Smooth muscle cell (in vitro differentiated cells): Measurements from ENCODE around the gene MANBA. TPM values are rescaled to one million over a fixed set of nuclear protein-coding genes. Genes with fewer than 3 reads are reported as not detected.

ENCODE experiments used
- DNase-seq: peaks from one replicate; lab custom pipeline; 2025; ENCODE audit not compliant: unreplicated experiment; lab: John Stamatoyannopoulos, UW
- H2AFZ ChIP-seq: fragments of 200-600 bp; sonication (generic); 2 replicates; pipeline ENCODE4 v1.6.0; 2016; ENCODE audit warnings: antibody characterized with exemption, low read depth, mild to moderate bottlenecking
- H3F3A ChIP-seq: fragments of 200-600 bp; sonication (generic); 2 replicates; pipeline ENCODE4 v1.6.0; 2017; ENCODE audit warnings: antibody characterized with exemption, low read depth
- H3K27ac ChIP-seq: fragments of 200-600 bp; sonication (generic); 2 replicates; pipeline ENCODE4 v1.5.1; 2016; ENCODE audit warnings: low read depth, mild to moderate bottlenecking
- H3K27me3 ChIP-seq: fragments of 200-600 bp; sonication (generic); 2 replicates; pipeline ENCODE4 v1.6.1; 2016; ENCODE audit warnings: low read depth, mild to moderate bottlenecking
- H3K36me3 ChIP-seq: fragments of 200-600 bp; sonication (generic); 2 replicates; pipeline ENCODE4 v1.5.1; 2016; ENCODE audit warnings: low read depth
- H3K4me1 ChIP-seq: fragments of 200-600 bp; sonication (generic); 2 replicates; pipeline ENCODE4 v1.5.1; 2016; ENCODE audit warnings: low read depth
- H3K4me2 ChIP-seq: fragments of 200-600 bp; sonication (generic); 2 replicates; pipeline ENCODE4 v1.6.0; 2016; ENCODE audit warnings: mild to moderate bottlenecking
- H3K4me3 ChIP-seq: fragments of 200-600 bp; sonication (generic); 2 replicates; pipeline ENCODE4 v1.5.1; 2016; ENCODE audit warnings: mild to moderate bottlenecking
- H3K79me2 ChIP-seq: fragments of 200-600 bp; sonication (generic); 2 replicates; pipeline ENCODE4 v1.6.0; 2016; ENCODE audit warnings: low read depth, mild to moderate bottlenecking
- H3K9ac ChIP-seq: fragments of 200-600 bp; sonication (generic); 2 replicates; pipeline ENCODE4 v1.6.0; 2016; ENCODE audit warnings: low read depth
- H3K9me3 ChIP-seq: fragments of 200-600 bp; sonication (generic); replicated peaks from 2 replicates; pipeline ENCODE4 v1.5.1; 2016; ENCODE audit warnings: low read depth
- H4K20me1 ChIP-seq: fragments of 200-600 bp; sonication (generic); 2 replicates; pipeline ENCODE4 v1.6.0; 2016; ENCODE audit warnings: low read depth
- WGBS: methylation state at CpG from one replicate; pipeline ENCODE4 v1.1.7; 2016; ENCODE audit warnings: low lambda C conversion rate; 5-methylcytosine and 5-hydroxymethylcytosine counted together
- polyA plus RNA-seq: library from polyadenylated mRNA; unstranded; fragments of >200 nt; fragmentation: Nextera tagmentation; extraction: Ambion mirVana; gene quantifications from 2 replicates; pipeline ENCODE4 v1.2.1, GENCODE V29; 2016
- total RNA-seq: library from RNA; depleted of rRNA; stranded (reverse); fragments of >200 nt; gene quantifications from 2 replicates; pipeline ENCODE4 v1.2.3, GENCODE V29; 2014
- TF ChIP-seq, protein P1 (sequence below): fragments of 200-600 bp; sonication (generic); IDR thresholded peaks from 2 replicates; pipeline ENCODE4 v1.5.1; 2017; ENCODE audit warnings: borderline replicate concordance, mild to moderate bottlenecking, antibody characterized with exemption; ENCODE audit not compliant: insufficient read depth, poor library complexity, severe bottlenecking

MANBA gene
- total and polyA plus RNA-seq, 2 experiments from 2014 or later = 58.1 to 99.9 TPM

DNA sequence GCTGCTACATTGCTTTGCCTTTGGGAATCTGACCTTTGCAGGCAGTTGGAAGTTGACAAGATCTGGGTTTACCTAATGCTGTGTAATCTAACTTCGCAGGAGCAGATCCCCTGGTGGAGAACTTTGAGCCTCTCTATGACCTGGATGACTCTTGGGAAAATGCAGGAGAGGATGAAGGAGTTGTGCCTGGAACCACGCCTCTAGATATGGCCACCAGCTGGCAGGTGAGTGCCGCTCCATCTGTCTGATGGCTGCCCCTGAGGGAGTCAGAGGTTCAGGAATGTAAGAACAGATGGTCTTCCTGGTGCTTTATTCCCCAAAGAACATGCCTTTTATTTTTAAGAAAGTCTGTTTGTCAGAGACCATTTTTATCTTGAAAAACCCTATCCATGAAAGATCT, 150.3 kb downstream of the MANBA start:
- no peak overlapping the region for H3K4me3 ChIP-seq
- H3K9me3 ChIP-seq = no peaks in the 10 kb centered on the region
- no peak for DNase-seq
- TF ChIP-seq, protein P1, sequence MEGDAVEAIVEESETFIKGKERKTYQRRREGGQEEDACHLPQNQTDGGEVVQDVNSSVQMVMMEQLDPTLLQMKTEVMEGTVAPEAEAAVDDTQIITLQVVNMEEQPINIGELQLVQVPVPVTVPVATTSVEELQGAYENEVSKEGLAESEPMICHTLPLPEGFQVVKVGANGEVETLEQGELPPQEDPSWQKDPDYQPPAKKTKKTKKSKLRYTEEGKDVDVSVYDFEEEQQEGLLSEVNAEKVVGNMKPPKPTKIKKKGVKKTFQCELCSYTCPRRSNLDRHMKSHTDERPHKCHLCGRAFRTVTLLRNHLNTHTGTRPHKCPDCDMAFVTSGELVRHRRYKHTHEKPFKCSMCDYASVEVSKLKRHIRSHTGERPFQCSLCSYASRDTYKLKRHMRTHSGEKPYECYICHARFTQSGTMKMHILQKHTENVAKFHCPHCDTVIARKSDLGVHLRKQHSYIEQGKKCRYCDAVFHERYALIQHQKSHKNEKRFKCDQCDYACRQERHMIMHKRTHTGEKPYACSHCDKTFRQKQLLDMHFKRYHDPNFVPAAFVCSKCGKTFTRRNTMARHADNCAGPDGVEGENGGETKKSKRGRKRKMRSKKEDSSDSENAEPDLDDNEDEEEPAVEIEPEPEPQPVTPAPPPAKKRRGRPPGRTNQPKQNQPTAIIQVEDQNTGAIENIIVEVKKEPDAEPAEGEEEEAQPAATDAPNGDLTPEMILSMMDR = no peak
- no peak overlapping the region for H3K27ac ChIP-seq
- no peaks in the 10 kb centered on the region for H3K27me3 ChIP-seq
- no peak overlapping the region for H3K4me2 ChIP-seq
- no peak overlapping the region for H3K9ac ChIP-seq
- WGBS = 98% methylated on average over 3 of the region's 3 CpGs
- H3F3A ChIP-seq = no peaks in the 10 kb centered on the region
- no peak overlapping the region for H2AFZ ChIP-seq
- no peaks in the 10 kb centered on the region for H4K20me1 ChIP-seq
- no peaks in the 10 kb centered on the region for H3K79me2 ChIP-seq
- no peaks in the 10 kb centered on the region for H3K4me1 ChIP-seq
- H3K36me3 ChIP-seq = peaks cover 36% of the 10 kb centered on the region

DNA sequence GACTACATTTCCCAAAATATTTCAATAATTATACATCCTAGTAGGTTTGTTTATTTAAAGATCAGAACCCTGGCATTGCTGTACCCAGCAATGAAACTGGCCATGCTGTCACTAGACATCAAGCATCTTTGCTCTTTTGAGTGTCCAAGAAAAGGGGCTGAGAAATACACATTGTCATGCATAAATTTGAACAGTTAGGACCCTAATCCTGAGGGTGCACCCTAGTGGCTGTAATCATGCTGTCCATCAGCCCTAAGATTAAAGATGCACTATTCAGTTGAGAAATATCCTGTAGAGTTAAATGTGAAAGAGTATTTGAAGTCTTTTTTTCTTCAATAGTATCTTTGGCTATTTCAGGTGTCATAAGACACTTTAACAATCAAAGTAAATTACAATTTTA, 150.8 kb downstream of the MANBA start:
- H3F3A ChIP-seq = no peaks in the 10 kb centered on the region
- H3K4me1 ChIP-seq = no peaks in the 10 kb centered on the region
- DNase-seq = no peak

DNA sequence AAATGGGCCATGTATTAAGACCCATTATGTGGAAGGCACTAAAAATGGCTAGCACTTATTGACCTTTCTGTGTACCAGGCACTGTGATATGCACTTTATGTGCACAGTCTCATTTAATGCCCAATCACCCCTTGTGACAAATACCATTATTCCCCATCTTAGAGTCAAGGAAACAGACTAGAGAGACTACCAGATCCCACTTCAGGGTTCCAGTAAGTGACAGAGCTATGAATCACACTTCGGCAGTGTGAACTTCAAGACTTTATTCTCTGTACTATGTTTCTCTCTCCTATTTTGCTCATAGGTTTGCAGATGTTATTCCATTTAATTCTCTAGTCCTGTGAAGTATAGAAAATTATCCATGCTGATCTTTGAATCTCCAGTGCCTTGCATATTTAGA, 152.6 kb downstream of the MANBA start:
- no peak overlapping the region for H3K9ac ChIP-seq
- H3K9me3 ChIP-seq = no peaks in the 10 kb centered on the region
- no peak overlapping the region for H3K4me2 ChIP-seq
- no peaks in the 10 kb centered on the region for H3F3A ChIP-seq
- no peaks in the 10 kb centered on the region for H3K27me3 ChIP-seq
- WGBS = 63% methylated on average over 1 of the region's 1 CpG
- H3K4me1 ChIP-seq = no peaks in the 10 kb centered on the region
- no peaks in the 10 kb centered on the region for H4K20me1 ChIP-seq
- no peak overlapping the region for H2AFZ ChIP-seq
- TF ChIP-seq, protein P1 = no peak
- no peak overlapping the region for H3K4me3 ChIP-seq
- H3K27ac ChIP-seq = peak overlapping the region; percentile 28
- peaks cover 40% of the 10 kb centered on the region for H3K36me3 ChIP-seq
- H3K79me2 ChIP-seq = no peaks in the 10 kb centered on the region
- no peak for DNase-seq

More for the DNA sequence above, 150.8 kb downstream of the MANBA start:
- no peak overlapping the region for H3K27ac ChIP-seq
- H3K4me2 ChIP-seq = no peak overlapping the region
- no peak overlapping the region for H3K4me3 ChIP-seq
- H4K20me1 ChIP-seq = no peaks in the 10 kb centered on the region
- H3K36me3 ChIP-seq = peaks cover 36% of the 10 kb centered on the region
- TF ChIP-seq, protein P1 = no peak
- H3K27me3 ChIP-seq = no peaks in the 10 kb centered on the region
- H3K9ac ChIP-seq = no peak overlapping the region
- no peaks in the 10 kb centered on the region for H3K9me3 ChIP-seq
- H3K79me2 ChIP-seq = no peaks in the 10 kb centered on the region
- no peak overlapping the region for H2AFZ ChIP-seq

DNA sequence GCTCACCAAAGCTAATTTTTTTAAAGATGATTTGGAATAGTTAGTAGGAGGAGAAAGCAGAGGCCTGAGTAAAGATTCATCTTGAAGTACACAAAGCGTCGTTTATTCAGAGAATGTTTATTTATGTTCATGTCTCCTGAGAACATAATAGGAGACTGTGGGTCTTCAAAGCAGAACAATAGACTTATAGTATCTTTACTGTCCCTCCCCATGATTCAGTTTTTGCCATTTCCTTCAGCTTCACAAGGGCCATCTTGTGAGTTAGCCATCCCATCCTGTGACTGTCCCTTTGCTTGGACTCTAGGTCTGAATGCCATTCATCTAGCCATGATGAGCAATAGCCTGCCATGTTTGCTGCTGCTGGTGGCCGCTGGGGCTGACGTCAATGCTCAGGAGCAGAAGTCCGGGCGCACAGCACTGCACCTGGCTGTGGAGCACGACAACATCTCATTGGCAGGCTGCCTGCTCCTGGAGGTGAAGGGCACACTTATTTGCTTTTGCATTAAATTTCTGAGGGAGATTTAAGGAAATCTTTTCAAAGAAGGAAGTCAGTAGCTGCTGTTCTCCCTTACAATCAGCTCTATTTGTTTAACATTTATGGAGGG, 153.8 kb downstream of the MANBA start:
- H3K4me1 ChIP-seq = no peaks in the 10 kb centered on the region
- no peak overlapping the region for H3K27ac ChIP-seq
- H3K4me3 ChIP-seq = no peak overlapping the region
- no peak overlapping the region for H3K4me2 ChIP-seq
- H3K27me3 ChIP-seq = no peaks in the 10 kb centered on the region
- H3K36me3 ChIP-seq = peaks cover 30% of the 10 kb centered on the region
- TF ChIP-seq, protein P1 = no peak
- no peaks in the 10 kb centered on the region for H3K79me2 ChIP-seq
- no peaks in the 10 kb centered on the region for H3F3A ChIP-seq
- no peak for DNase-seq
- H2AFZ ChIP-seq = no peak overlapping the region
- over 99% methylated on average over 7 of the region's 7 CpGs for WGBS
- H3K9me3 ChIP-seq = no peaks in the 10 kb centered on the region
- H3K9ac ChIP-seq = no peak overlapping the region
- H4K20me1 ChIP-seq = no peaks in the 10 kb centered on the region
